ENCODE results near the gene MMP17.

GRCh38 chr12:131845121-131845520 lies 16.9 kb downstream of the MMP17 start:
- no peak for TF ChIP-seq POLR2AphosphoS5 (IDR thresholded peaks at IDR 0.05; ENCODE audit: low read depth, low read length)
- no peak for TF ChIP-seq POLR2A (IDR thresholded peaks at IDR 0.05; ENCODE audit: low read depth, low read length)
- TF ChIP-seq POU2F2 (IDR thresholded peaks at IDR 0.05; ENCODE audit: low read depth, low read length): no peak

Measured in GM12891 (cell line).